SKM-1 treated with dmso at 0.1 percent for 144 hours (cell line): Measurements from ENCODE around the gene ANKMY2.
"Not testable (repeated sequence)": the region's sequence is repeated elsewhere in the genome, so short reads cannot be mapped to it uniquely, and the experiment has no call there.

Experiments used
- DNase-seq: peaks from one replicate; lab custom pipeline; 2025; ENCODE audit not compliant: unreplicated experiment; lab: John Stamatoyannopoulos, UW

The ANKMY2 gene

DNA sequence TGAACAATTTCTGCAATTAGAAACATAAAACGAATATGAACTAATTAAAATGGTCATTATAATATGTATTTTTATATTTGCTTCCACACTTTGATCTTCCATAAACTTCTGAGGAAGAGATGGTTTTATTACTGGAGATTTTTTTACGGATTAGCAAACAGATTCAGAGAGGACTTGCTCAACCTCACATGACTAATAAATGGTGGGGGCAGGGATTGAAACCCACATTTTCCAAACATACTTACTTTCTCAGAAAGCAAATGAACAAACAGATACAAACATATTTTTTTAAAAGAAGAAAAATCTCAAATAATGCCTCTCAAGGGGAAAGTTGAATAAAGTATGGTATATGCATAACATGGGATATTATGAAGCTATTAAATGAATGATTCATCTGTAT, 18.3 kb downstream of the ANKMY2 start:
- no peak for DNase-seq

GRCh38 chr7:16626388-16626787, 19.2 kb downstream of the ANKMY2 start:
- DNase-seq, result no peak

DNA sequence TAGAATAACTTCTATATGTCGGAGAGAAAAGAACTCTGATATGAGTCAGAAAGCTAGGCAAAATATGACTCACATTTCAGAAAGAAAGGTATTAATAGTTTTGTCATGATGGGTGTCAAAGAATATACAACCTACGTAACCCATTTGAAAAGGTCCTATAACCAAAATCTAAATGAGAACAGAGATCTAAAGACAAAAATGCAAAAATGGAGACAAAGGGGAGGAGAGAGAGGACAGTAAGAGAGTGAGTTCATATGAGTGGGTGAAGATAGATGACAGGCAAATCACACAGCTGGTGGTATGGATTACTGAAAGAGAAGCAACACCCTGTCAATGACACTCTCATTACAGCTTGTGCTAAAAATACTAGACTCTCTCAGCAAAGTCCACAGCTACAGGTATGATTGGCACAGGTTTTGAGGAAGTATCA, 25.6 kb downstream of the ANKMY2 start:
- no peak for DNase-seq

DNA sequence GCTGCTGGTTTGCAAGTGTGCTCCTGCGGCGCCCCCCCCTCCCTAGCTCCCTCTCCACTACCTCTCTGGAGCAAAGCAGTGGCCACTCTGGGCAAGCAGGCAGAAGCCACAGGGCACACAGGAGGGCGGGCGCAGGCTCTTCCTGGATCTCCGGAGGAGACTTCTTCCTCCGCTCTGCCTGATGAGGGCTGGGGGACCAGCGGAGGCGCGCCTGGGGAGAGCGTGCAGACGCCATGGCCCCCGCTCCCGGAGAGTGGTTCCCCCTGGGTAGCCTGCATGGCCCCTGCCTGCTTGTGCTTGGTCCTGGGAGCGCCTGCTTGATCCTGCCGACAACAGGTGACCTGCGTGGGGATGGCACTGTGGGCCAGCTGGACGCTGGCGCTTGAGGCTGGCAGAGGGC, 29.0 kb downstream of the ANKMY2 start:
- no peak for DNase-seq

- no peak for DNase-seq
These were observed 29.4 kb downstream of the ANKMY2 start for GRCh38 chr7:16616122-16616521.

GRCh38 chr7:16615228-16615627, 30.3 kb downstream of the ANKMY2 start:
- no peak for DNase-seq

GRCh38 chr7:16611711-16612110, 33.8 kb downstream of the ANKMY2 start:
- DNase-seq, result no peak

DNA sequence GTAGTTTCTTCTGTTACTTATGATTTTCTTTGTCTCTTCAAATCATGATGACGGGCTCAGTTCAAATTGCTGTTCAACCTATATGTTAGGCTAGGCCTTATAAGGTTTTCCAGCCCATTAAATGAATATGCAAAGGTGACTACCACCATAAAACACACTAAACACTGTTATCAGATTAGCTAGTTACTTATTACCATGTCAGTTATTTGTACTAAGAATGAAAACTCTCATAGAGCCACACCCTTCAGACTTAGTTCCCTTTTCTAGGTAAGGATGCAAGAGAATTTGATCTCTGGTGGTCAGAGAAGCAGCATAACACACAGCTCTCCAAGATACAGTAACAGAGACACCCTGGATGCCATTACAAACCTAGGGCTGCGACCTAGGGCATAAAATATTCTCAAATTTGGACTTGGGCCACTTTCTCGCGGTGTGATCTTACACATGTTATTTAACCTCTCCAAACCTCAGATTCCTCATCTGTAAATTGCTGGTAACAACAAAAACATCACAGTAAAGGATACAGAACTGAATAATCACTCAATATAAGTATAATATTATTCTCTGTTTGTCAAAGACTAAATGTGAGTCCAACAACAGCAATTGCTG, 35.6 kb downstream of the ANKMY2 start:
- DNase-seq, result no peak

- no peak for DNase-seq
These were observed 38.9 kb downstream of the ANKMY2 start for GRCh38 chr7:16606704-16607103.

- no peak for DNase-seq
These were observed 41.5 kb downstream of the ANKMY2 start for GRCh38 chr7:16604054-16604453.

- DNase-seq, result no peak
These were observed 41.9 kb downstream of the ANKMY2 start for GRCh38 chr7:16603633-16604032.

DNA sequence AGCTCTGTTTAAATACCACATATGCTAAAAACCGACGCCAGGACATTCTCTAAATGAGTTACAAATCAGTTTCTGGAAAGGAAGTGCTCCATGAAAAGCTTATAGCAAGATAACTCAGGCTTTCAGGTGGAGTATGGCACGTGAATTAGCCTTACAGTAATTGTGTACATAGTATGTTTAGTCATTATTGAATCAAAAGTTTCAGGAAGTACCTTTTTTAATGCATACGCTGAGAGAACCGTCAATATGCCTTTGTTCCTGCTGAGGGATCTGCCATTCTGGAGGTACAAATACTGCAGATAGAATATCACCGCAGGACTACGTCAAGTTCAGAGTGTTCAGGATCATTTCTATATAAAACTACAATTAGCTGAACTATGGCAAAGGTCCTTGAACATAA, 45.7 kb downstream of the ANKMY2 start:
- DNase-seq, result no peak

GRCh38 chr7:16598015-16598414, 47.5 kb downstream of the ANKMY2 start:
- no peak for DNase-seq

- DNase-seq, result not testable (repeated sequence)
These were observed 50.0 kb downstream of the ANKMY2 start for GRCh38 chr7:16595596-16595995.

DNA sequence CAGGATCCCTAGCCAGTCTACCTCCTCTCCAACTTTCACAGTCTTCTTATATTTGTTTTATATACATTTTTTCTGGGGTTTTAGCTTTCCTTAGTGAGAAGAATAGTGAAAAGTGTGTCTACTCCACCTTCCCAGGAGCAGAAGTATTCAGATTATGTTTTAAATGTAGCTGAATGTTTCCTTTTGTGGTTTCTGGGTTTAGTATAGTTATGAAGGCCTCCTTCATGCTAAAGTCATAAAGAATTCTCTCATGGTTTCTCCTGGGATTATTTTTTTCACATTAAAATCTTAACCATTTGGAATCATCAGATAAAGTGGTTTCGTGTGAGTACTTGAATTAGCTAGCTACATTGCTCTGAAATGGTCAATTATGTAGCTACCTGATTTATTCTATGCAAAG, 50.9 kb downstream of the ANKMY2 start:
- DNase-seq, result no peak

DNA sequence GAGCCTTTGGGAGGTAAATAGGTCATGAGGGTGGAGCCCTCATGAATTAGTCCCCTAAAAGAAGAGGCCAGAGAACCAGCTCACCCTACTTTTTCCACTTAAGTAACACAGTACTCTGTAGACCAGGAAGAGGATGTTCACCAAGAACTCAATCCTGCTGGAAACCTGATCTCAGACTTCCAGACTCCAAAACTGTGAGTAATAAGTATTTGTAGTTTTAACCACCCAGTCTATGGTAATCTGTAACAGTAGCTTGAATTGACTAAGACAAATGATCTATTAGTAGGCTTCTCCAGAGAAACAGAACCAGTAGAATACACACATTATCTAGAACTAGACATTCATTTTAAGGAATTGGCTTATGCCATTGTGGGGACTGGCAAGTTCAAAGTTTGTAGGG, 51.5 kb downstream of the ANKMY2 start:
- DNase-seq, result no peak

- DNase-seq, result no peak
These were observed 53.2 kb downstream of the ANKMY2 start for GRCh38 chr7:16592395-16592794.

GRCh38 chr7:16590424-16590823, 55.1 kb downstream of the ANKMY2 start:
- DNase-seq, result no peak

DNA sequence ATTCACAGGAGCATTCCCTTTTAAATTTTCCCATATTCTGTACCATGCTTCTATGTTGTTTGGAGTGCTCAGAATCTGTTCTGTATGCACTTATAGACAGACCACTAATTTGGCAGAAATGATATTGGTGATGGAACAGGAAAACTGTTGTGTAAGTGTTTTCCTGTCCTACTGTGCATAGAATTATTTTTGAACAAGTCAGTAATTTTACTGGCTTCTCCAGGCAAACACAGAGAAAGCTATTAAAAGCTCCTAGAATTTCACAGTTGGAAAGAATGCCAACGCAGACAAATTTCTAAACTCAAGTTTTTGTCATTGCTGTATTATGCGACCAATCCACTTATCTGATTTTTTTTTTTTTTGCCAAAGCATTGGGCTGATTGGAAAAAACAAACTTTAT, 55.7 kb downstream of the ANKMY2 start:
- DNase-seq, result no peak

GRCh38 chr7:16587790-16588189, 57.8 kb downstream of the ANKMY2 start:
- no peak for DNase-seq

DNA sequence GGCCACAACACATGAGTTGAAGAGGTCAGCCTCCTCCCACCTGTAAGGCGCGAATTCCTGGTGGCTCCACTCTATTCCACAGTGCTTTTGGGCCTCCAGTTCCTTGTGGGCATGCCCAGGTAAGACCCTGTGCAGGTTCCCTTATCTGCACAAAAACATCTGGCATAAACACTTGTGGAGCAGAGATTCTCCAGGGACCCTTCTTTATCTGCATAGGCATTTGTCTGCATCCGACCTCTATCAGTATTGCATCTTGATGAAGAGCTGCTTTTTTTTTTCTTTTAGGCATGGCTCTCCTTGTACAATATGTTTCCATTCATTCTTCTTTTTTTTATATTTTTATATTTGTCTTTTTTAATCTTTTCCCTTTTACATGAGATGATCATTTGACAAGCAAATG, 58.4 kb downstream of the ANKMY2 start:
- DNase-seq, result no peak

DNA sequence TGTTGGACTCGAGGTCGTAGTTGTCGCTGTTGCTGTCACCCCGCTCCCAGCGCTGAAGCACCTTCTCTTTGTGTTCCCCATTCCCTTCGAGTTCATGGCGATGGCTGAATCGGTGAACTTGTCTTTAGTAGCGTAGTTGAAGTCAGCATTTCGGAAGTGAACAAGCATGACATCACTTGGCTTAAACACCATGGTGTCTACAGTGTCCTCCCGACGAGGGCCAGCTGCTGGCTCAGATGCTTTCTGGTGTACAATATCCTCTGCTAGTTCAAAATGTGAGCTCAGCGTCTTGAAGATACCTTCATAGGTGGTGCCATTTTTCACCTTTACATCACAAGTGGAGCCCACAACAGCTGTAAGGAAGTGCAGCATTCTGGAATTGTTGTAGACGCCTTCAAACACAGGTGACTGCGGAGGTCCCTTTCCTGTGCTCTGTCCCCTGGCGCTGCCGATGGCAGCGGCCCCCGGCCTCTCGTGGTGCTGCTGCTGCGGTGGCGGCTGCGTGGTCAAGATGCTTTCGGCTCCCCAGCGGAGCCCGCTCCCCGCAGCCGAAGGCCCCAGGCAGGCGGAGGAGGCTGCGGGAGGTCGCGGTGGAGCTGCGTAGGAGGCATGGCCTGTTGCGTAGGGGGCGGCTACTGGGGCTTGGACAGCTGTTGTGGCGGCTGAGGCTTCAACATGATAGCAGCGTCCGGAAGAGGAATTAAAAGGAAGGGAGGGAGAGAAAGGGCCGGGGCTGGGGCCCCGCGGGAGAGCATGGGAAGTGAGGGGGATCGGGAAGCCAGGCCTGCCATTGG, 59.3 kb downstream of the ANKMY2 start:
- DNase-seq, result no peak

DNA sequence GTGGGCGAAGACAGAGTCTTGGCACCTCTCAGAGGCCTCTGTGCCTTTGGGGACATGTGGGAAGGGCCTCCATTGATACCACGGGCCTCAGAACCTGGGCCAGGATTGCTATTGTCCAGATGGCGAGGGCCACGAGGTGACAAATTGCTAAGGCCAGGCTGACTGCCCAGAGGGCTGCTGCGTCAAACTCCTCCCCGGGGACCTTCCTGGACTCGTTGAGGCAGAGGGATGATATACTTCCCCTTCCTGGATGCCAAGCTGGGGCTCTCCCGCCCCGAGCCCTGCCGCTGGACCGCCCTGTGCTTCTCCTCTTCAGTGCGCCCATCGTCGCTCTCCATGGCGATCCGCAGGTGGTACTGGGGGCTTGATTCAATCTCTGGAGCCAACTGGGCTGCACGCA, 60.0 kb downstream of the ANKMY2 start:
- DNase-seq, result no peak
